Activated CD4-positive, alpha-beta memory T cell treated with anti-CD3 and anti-CD28 coated beads for 36 hours (primary cell): ENCODE data around the gene RNF31. TPM values are rescaled to one million over a fixed set of nuclear protein-coding genes. Genes with fewer than 3 reads are reported as not detected.

ENCODE experiments used
- CTCF ChIA-PET: fragments of 350-600 bp; sonication (Branson Sonifier 250); formaldehyde crosslinking; loops from one replicate; lab custom pipeline; 2021; ENCODE audit warnings: antibody characterized with exemption, inconsistent platforms; lab: Charles Lee
- POLR2A ChIA-PET: fragments of 350-600 bp; sonication (Branson Sonifier 250); formaldehyde crosslinking; loops from one replicate; lab custom pipeline; 2021; ENCODE audit warnings: antibody characterized with exemption; lab: Charles Lee
- DNase-seq: peaks from one replicate; pipeline ENCODE4 v3.0.0-alpha.2; 2020
- H3K27ac Mint-ChIP-seq: one replicate; pipeline ENCODE4 v1.8.0; 2021; ENCODE audit warnings: mixed read lengths
- H3K27me3 Mint-ChIP-seq: one replicate; pipeline ENCODE4 v1.8.0; 2021; ENCODE audit warnings: mixed read lengths
- H3K36me3 Mint-ChIP-seq: one replicate; pipeline ENCODE4 v1.8.0; 2021; ENCODE audit warnings: mixed read lengths
- H3K4me1 Mint-ChIP-seq: one replicate; pipeline ENCODE4 v1.8.0; 2021; ENCODE audit warnings: low read depth, mixed read lengths
- H3K4me3 Mint-ChIP-seq: one replicate; pipeline ENCODE4 v1.8.0; 2021; ENCODE audit warnings: mild to moderate bottlenecking, mixed read lengths
- H3K9me3 Mint-ChIP-seq: one replicate; pipeline ENCODE4 v1.8.0; 2021; ENCODE audit warnings: mixed read lengths
- intact Hi-C: fragments of 100-400 bp; cut with micrococcal nuclease; formaldehyde crosslinking; loops from one replicate; pipeline ENCODE4 v1.15.1; 2023
- total RNA-seq, 2 experiments: library from RNA; stranded (reverse); gene quantifications; one replicate each; pipeline ENCODE4 v1.2.3, GENCODE V29; 2021

The RNF31 gene
- total RNA-seq, 2 experiments from 2014 or later = 75.5 to 80.4 TPM

GRCh38 chr14:24139272-24139934, 7.9 kb upstream of the RNF31 start:
- CTCF ChIA-PET = interaction anchor here (1.4 to 7.1 kb wide), 3 partner anchors 21 to 31 kb away, joined by 3 to 59 read pairs (median 5); partner anchors contain the start of gene IRF9
- Mint-ChIP-seq H3K27me3 (no peaks in the 10 kb centered on the region), H3K4me1 (peaks cover 54% of the 10 kb centered on the region), H3K4me3 (peak overlapping the region; percentile 97), H3K27ac (peak overlapping the region; percentile 64), H3K36me3 (peaks cover 60% of the 10 kb centered on the region), H3K9me3 (no peaks in the 10 kb centered on the region)
- POLR2A ChIA-PET = interaction anchor here (1.1 to 4.9 kb wide), 5 partner anchors 21 to 56 kb away, joined by 3 to 73 read pairs (median 17); partner anchors contain the start of genes DCAF11, IRF9 and NRL
- intact Hi-C loops = no loop called here
- peak; percentile 62 for DNase-seq

- intact Hi-C loops = loop anchor here (1.0 kb wide), 5 partner anchors 20 to 72 kb away; partner anchors contain the start of genes CHMP4A, DCAF11, IPO4 and IRF9
- Mint-ChIP-seq H3K27me3 (no peaks in the 10 kb centered on the region), H3K4me1 (peaks cover 65% of the 10 kb centered on the region), H3K9me3 (no peaks in the 10 kb centered on the region), H3K36me3 (peaks cover 75% of the 10 kb centered on the region), H3K27ac (peak within 1 kb of the TSS; percentile 94), H3K4me3 (peak within 1 kb of the TSS; percentile 97)
- peak; percentile 100 for DNase-seq
- CTCF ChIA-PET = interaction anchor here (0.7 to 7.1 kb wide), 10 partner anchors 11 to 101 kb away, joined by 3 to 59 read pairs (median 4); partner anchors contain the start of genes DCAF11, FITM1, IRF9 and NRL
- POLR2A ChIA-PET = interaction anchor here (0.7 to 2.5 kb wide), 11 partner anchors 9 to 130 kb away, joined by 3 to 32 read pairs (median 4); partner anchors contain the start of genes CHMP4A, DCAF11, IPO4 and IRF9
These were observed 6.0 kb upstream of the RNF31 start, which contains the start of gene EMC9 for GRCh38 chr14:24141097-24141880. EMC9 (minus strand) TSS chr14:24141591; CDS start chr14:24141304, 287 bp downstream.

GRCh38 chr14:24143511-24143910, 3.8 kb upstream of the RNF31 start:
- no peaks in the 10 kb centered on the region for H3K9me3 Mint-ChIP-seq
- POLR2A ChIA-PET = interaction anchor here (1.1 kb wide), 1 partner anchor 52 kb away, joined by 4 read pairs; the partner anchor contains the start of gene TM9SF1
- CTCF ChIA-PET = interaction anchor here (1.5 to 6.3 kb wide), 2 partner anchors 18 to 85 kb away, joined by 3 to 76 read pairs; partner anchors contain the start of gene IRF9
- intact Hi-C loops = no loop called here
- H3K36me3 Mint-ChIP-seq = peaks cover 61% of the 10 kb centered on the region
- no peak overlapping the region for H3K4me3 Mint-ChIP-seq
- no peak for DNase-seq
- H3K27ac Mint-ChIP-seq = peak overlapping the region; percentile 38
- H3K4me1 Mint-ChIP-seq = peaks cover 54% of the 10 kb centered on the region
- H3K27me3 Mint-ChIP-seq = no peaks in the 10 kb centered on the region

- Mint-ChIP-seq H3K9me3 (no peaks in the 10 kb centered on the region), H3K27ac (peak overlapping the region; percentile 58), H3K4me3 (peak overlapping the region; percentile 41), H3K36me3 (peaks cover 60% of the 10 kb centered on the region), H3K27me3 (no peaks in the 10 kb centered on the region), H3K4me1 (peaks cover 54% of the 10 kb centered on the region)
- DNase-seq = no peak
- POLR2A ChIA-PET = interaction anchor here (4.1 kb wide), 1 partner anchor 30 kb away, joined by 38 read pairs; the partner anchor contains the start of genes DCAF11 and NRL
- intact Hi-C loops = no loop called here
- CTCF ChIA-PET = interaction anchor here (1.5 to 6.3 kb wide), 2 partner anchors 17 to 86 kb away, joined by 3 to 76 read pairs; partner anchors contain the start of gene IRF9
These were observed 2.8 kb upstream of the RNF31 start for GRCh38 chr14:24144451-24144850.

GRCh38 chr14:24145219-24145618, 2.1 kb upstream of the RNF31 start:
- H3K27me3 Mint-ChIP-seq = no peaks in the 10 kb centered on the region
- intact Hi-C loops = loop anchor here (5.0 kb wide), 1 partner anchor 152 kb away; the partner anchor contains the start of genes DHRS1 and NOP9
- H3K4me3 Mint-ChIP-seq = peak overlapping the region; percentile 100
- no peaks in the 10 kb centered on the region for H3K9me3 Mint-ChIP-seq
- POLR2A ChIA-PET = interaction anchor here (3.4 to 4.1 kb wide), 5 partner anchors 9 to 51 kb away, joined by 18 to 60 read pairs (median 38); partner anchors contain the start of genes DCAF11, IRF9, NRL and PCK2
- H3K4me1 Mint-ChIP-seq = peaks cover 53% of the 10 kb centered on the region
- H3K27ac Mint-ChIP-seq = peak overlapping the region; percentile 99
- CTCF ChIA-PET = interaction anchor here (0.8 to 6.3 kb wide), 5 partner anchors 9 to 55 kb away, joined by 3 to 76 read pairs (median 16); partner anchors contain the start of genes IRF9 and PSME1
- DNase-seq = no peak
- peaks cover 56% of the 10 kb centered on the region for H3K36me3 Mint-ChIP-seq

GRCh38 chr14:24145690-24146452, 1.4 kb upstream of the RNF31 start:
- H3K4me1 Mint-ChIP-seq = peaks cover 58% of the 10 kb centered on the region
- H3K4me3 Mint-ChIP-seq = peak overlapping the region; percentile 100
- ChIA-PET CTCF (interaction anchor here (0.8 to 6.3 kb wide), 11 partner anchors 9 to 162 kb away, joined by 3 to 76 read pairs (median 5); partner anchors contain the start of genes CIDEB, IRF9, PSME1 and TINF2), POLR2A (interaction anchor here (0.7 to 4.1 kb wide), 10 partner anchors 9 to 557 kb away, joined by 3 to 60 read pairs (median 12); partner anchors contain the start of genes DCAF11, IRF9, NRL and PCK2)
- DNase-seq = no peak
- H3K27ac Mint-ChIP-seq = peak overlapping the region; percentile 99
- peaks cover 60% of the 10 kb centered on the region for H3K36me3 Mint-ChIP-seq
- intact Hi-C loops = loop anchor here (1.0 to 5.0 kb wide), 5 partner anchors 51 to 285 kb away; partner anchors contain the start of genes CARMIL3, DHRS1, GMPR2 and NEDD8
- no peaks in the 10 kb centered on the region for H3K27me3 Mint-ChIP-seq
- H3K9me3 Mint-ChIP-seq = no peaks in the 10 kb centered on the region

GRCh38 chr14:24146453-24146977, 783 bp upstream of the RNF31 start, which contains the start of gene PSME2:
PSME2 (minus strand) TSS chr14:24146610; CDS start chr14:24146581, 29 bp downstream.
- H3K9me3 Mint-ChIP-seq = no peaks in the 10 kb centered on the region
- peak within 1 kb of the TSS; percentile 100 for H3K4me3 Mint-ChIP-seq
- intact Hi-C loops = loop anchor here (1.0 to 5.0 kb wide), 5 partner anchors 51 to 284 kb away; partner anchors contain the start of genes CARMIL3, DHRS1, GMPR2 and NEDD8
- H3K27me3 Mint-ChIP-seq = no peaks in the 10 kb centered on the region
- CTCF ChIA-PET = interaction anchor here (1.0 to 6.3 kb wide), 13 partner anchors 9 to 162 kb away, joined by 3 to 76 read pairs (median 5); partner anchors contain the start of genes CIDEB, DCAF11, IRF9 and NRL
- POLR2A ChIA-PET = interaction anchor here (0.5 to 4.1 kb wide), 16 partner anchors 10 to 557 kb away, joined by 3 to 60 read pairs (median 4); partner anchors contain the start of genes CBLN3, CHMP4A, DCAF11 and IRF9
- peaks cover 59% of the 10 kb centered on the region for H3K36me3 Mint-ChIP-seq
- H3K4me1 Mint-ChIP-seq = peaks cover 58% of the 10 kb centered on the region
- DNase-seq = peak; percentile 95
- H3K27ac Mint-ChIP-seq = peak within 1 kb of the TSS; percentile 99

GRCh38 chr14:24147761-24148428, 597 bp downstream of the RNF31 start:
- Mint-ChIP-seq H3K4me3 (peak overlapping the region; percentile 100), H3K9me3 (no peaks in the 10 kb centered on the region), H3K4me1 (peaks cover 52% of the 10 kb centered on the region), H3K27ac (peak overlapping the region; percentile 80), H3K36me3 (peaks cover 58% of the 10 kb centered on the region), H3K27me3 (no peaks in the 10 kb centered on the region)
- ChIA-PET CTCF (interaction anchor here (1.0 to 6.3 kb wide), 7 partner anchors 10 to 90 kb away, joined by 3 to 76 read pairs (median 5); partner anchors contain the start of genes DCAF11, IRF9, NRL and PSME1), POLR2A (interaction anchor here (1.0 to 4.1 kb wide), 8 partner anchors 11 to 163 kb away, joined by 3 to 60 read pairs (median 19); partner anchors contain the start of genes DCAF11, IPO4, IRF9 and NRL)
- intact Hi-C loops = loop anchor here (1.0 to 5.0 kb wide), 9 partner anchors 12 to 283 kb away; partner anchors contain the start of genes CARMIL3, CHMP4A, DCAF11 and DHRS1
- peak; percentile 24 for DNase-seq

- ChIA-PET CTCF (interaction anchor here (0.6 to 6.3 kb wide), 4 partner anchors 12 to 46 kb away, joined by 3 to 76 read pairs (median 18); partner anchors contain the start of genes IRF9 and TM9SF1), POLR2A (interaction anchor here (0.8 to 4.1 kb wide), 3 partner anchors 8 to 12 kb away, joined by 3 to 60 read pairs (median 15); partner anchors contain the start of genes EMC9 and IRF9)
- Mint-ChIP-seq H3K9me3 (no peaks in the 10 kb centered on the region), H3K36me3 (peaks cover 49% of the 10 kb centered on the region), H3K27me3 (no peaks in the 10 kb centered on the region), H3K4me1 (peaks cover 40% of the 10 kb centered on the region), H3K4me3 (peak overlapping the region; percentile 100), H3K27ac (no peak overlapping the region)
- DNase-seq = no peak
- intact Hi-C loops = loop anchor here (5.0 kb wide), 1 partner anchor 148 kb away; the partner anchor contains the start of genes DHRS1 and NOP9
These were observed 2.1 kb downstream of the RNF31 start for GRCh38 chr14:24149302-24149969.
